Inferior parietal cortex (tissue), 1 donor: ENCODE results near the gene ITPR1.
"Not testable (repeated sequence)": the region's sequence is repeated elsewhere in the genome, so short reads cannot be mapped to it uniquely, and the experiment has no call there.

Experiments
- DNase-seq: peaks from one replicate; pipeline ENCODE4 v3.0.0-alpha.2; 2016; ENCODE audit errors: extremely low spot score

Gene ITPR1

DNA sequence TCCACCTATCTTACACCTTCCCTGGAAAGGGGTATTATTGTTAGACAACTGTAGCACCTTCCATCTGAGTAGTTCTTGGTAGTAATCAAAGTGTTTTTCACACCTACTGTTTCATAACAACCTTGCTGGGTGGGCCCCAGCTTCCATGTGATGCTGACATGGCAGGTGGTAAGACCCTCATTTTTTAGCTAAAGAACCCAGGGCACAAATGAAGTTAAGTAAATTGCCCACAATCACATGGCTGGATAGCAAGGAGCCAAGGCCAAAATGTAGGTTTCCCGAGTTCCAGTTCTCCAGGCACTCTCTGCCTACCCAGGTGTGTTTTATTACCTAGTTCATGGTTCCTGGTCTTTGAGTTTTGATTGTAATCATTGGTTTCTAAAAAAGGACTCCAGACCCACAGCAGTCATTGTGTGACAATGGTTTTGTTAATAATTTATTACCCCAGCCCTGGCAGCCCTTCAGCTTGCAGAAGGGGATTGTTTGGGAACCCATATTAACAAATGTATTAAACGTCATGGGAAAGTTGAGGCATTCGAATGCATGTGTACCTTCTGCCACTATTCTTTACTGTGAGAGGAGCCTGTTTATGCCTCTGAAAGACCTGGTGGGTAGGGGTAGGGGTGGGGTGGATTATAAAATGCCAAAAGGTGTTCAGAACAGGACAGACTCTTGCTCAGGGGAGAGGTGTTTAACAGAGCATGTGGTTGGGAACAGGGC is 263.9 kb downstream of the ITPR1 start:
- no peak for DNase-seq

- DNase-seq, result no peak
These were observed 264.6 kb downstream of the ITPR1 start for GRCh38 chr3:4757575-4758248.

GRCh38 chr3:4758249-4758860 is 265.2 kb downstream of the ITPR1 start:
- DNase-seq, result no peak

DNA sequence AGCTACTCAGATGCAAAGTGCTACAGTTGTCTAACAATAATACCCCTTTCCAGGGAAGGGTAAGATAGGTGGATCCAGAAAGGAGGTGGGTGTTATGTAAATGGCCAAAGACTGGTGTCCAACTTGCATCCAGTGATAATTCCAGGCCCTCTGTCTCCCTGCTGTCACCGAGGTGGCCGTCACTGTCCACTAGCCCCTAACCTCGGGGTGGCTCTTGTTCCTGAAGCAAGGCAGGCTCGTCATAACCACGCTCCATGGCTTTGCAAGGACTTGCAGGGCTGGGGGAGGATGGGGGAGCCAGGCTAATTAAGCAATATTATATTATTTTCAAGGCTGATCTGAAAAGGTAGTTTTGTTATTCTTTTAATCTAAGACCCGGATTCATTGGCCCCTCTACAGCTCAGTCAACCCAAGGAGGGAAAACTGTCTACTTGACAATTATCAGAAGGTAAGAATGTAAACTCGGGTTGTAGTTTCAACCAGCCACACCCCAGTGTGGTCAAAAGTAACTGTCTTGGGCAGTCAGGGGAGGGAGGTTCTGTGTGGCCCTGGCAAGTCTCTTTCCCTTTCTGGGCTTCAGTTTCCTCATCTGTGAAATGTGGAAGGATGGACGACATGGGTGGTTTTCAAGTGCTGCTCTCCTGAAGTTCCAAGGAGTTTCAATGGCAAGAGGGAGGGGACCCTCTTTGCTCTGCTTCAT is 266.0 kb downstream of the ITPR1 start:
- DNase-seq, result no peak

GRCh38 chr3:4759689-4760312 is 266.7 kb downstream of the ITPR1 start:
- no peak for DNase-seq

- DNase-seq, result no peak
These were observed 268.6 kb downstream of the ITPR1 start for GRCh38 chr3:4761759-4762158.

DNA sequence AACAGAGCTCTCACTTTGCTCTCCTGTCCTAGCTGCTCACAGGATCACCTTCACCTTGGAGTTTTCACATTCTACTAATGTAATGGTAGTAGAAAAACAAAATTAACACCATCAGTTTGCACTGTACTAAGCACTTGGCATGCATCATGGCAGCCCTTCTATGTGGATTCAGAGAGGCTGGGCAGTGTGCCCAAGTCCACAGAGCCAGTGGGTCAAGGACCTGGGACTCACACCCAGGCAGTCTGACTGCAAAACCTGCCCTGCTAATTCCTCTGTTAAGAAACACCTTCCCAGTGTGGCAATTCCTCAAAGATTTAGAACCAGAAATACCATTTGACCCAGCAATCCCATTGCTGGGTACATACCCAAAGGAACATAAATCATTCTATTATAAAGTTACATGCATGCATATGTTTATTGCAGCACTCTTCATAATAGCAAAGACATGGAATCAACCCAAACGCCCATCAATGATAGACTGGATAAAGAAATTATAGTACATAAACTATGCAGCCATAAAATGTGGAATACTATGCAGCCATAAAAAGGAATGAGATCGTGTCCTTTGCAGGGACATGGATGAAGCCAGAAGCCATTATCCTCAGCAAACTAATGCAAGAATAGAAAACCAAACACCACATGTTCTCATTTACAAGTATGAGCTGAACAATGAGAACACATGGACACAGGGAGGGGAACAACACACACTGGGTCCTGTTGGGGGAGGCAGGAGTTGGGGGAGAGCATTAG is 269.5 kb downstream of the ITPR1 start:
- DNase-seq, result not testable (repeated sequence)

- no peak for DNase-seq
These were observed 270.6 kb downstream of the ITPR1 start for GRCh38 chr3:4763604-4764247.

- no peak for DNase-seq
These were observed 272.1 kb downstream of the ITPR1 start for GRCh38 chr3:4765212-4765611.

DNA sequence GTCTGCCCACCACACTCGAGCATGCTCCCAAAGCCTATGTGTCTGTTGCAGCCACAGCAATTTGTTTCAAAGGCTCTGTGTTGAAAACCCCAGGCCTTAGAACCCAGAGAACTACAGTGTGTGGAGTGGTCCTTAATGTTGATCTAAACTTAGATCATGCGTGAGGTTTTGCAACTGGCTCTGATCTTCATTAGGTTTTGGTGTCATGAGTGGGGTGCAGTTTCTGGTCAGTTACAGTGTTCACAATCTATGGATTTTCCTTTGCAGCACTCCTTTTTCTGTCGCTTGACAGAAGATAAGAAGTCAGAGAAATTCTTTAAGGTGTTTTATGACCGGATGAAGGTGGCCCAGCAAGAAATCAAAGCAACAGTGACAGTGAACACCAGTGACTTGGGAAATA is 273.1 kb downstream of the ITPR1 start:
- no peak for DNase-seq

GRCh38 chr3:4766716-4767499 is 273.8 kb downstream of the ITPR1 start:
- DNase-seq, result no peak

- DNase-seq, result no peak
These were observed 274.9 kb downstream of the ITPR1 start for GRCh38 chr3:4768021-4768420.

DNA sequence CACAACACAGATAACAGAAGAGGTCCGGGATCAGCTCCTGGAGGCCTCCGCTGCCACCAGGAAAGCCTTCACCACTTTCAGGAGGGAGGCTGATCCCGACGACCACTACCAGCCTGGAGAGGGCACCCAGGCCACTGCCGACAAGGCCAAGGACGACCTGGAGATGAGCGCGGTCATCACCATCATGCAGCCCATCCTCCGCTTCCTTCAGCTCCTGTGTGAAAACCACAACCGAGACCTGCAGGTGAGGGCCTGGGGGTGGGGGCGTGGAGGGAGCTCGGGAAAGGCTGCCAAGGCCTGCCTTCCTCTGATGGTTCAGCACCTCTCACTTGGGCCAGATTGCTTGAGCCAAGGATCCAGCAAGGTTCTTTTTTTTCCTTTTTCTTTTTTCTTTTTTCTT is 275.4 kb downstream of the ITPR1 start:
- no peak for DNase-seq

DNA sequence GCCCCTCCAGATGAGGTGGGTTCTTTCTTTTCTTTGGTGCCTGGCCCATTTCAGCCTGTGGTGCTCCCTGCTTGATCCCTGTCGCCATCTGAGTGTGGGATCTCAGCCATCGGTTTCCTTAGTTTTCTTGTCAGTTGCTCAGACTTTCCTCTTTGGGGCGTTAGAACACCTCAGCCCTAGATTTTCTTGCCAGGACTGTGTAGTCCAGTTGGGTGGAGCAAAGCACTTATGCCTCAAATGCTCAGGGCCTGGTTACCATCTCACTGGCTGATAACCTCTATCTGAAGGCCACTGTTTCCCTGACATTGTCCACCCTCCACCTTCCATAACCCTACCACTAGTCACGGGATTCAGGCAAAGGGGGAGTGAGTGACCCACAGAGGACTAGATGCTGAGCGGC is 277.4 kb downstream of the ITPR1 start:
- no peak for DNase-seq

DNA sequence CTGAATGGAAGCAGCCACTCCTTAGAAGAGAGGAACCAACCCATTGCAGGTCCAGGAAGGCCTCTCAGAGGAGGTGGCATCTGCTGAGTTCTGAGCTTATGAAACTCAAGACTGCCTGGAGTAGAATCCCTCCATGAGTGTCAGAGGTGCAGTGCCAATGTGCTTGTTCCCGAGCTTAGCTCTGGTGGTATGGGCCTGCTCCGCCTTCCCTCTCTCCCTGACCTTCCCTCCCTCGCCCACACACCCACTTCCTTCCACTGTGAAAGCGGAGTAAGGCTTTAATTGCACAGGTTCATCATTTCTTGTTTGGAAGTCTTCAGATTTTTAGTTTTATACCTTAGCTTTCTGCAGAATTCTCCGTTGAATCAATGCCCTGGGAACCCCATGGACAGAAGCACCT is 278.1 kb downstream of the ITPR1 start:
- no peak for DNase-seq

DNA sequence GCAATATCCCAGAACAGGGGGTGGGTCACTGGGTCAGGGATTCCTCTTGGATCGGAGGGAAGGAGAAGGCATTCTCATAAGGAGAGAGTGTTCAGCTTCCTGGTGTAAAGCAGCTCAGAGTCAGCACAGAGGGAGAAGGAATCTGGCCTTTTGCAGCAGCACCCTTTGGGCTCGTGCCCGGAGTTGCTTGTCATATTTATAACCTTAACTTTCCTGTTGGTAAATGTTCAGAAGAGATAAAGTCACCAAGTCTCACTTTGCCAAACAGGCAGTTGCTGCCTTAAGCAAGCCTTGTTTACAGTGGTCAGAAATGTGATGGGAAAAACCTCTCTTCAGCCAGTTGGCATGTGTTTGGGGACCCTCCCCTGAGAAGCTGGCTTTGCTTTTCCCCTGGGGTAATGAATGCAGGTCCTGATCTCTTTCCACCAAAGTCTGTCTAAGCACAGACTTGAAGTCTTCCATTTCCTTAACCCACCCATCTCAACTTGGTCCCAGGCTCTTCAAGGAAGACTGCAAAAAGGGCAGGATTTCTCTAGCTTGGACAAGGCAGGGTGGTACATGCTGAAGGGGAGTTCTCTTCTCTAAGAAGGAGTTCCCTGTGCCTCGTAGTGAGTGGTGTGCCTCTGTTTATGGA is 279.1 kb downstream of the ITPR1 start:
- peak; percentile 19 for DNase-seq

DNA sequence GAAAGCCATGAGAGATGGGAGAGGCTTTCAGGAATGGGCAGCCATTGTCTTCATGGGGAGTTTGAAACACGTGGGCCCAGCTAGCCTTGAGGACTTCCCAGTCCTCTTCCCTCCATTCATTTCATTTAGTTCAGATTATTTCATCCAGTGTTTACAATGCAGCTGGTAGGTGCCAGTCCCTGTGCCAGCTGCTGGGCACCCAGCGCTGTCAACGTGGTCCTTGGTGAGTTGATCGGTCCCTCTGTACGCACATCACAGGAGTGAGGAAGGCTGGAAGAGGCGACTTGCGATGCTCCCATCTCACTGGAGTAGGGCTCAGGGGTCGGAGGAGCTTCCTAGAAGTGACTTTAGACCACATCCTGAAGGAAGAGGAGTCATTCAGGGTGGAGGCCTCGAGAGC is 279.7 kb downstream of the ITPR1 start:
- no peak for DNase-seq

- no peak for DNase-seq
These were observed 280.4 kb downstream of the ITPR1 start for GRCh38 chr3:4773583-4773982.

GRCh38 chr3:4774531-4774930 is 281.4 kb downstream of the ITPR1 start:
- no peak for DNase-seq
